ENCODE measurements around the gene ANGPTL8.

The ANGPTL8 gene, protein sequence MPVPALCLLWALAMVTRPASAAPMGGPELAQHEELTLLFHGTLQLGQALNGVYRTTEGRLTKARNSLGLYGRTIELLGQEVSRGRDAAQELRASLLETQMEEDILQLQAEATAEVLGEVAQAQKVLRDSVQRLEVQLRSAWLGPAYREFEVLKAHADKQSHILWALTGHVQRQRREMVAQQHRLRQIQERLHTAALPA

DNA sequence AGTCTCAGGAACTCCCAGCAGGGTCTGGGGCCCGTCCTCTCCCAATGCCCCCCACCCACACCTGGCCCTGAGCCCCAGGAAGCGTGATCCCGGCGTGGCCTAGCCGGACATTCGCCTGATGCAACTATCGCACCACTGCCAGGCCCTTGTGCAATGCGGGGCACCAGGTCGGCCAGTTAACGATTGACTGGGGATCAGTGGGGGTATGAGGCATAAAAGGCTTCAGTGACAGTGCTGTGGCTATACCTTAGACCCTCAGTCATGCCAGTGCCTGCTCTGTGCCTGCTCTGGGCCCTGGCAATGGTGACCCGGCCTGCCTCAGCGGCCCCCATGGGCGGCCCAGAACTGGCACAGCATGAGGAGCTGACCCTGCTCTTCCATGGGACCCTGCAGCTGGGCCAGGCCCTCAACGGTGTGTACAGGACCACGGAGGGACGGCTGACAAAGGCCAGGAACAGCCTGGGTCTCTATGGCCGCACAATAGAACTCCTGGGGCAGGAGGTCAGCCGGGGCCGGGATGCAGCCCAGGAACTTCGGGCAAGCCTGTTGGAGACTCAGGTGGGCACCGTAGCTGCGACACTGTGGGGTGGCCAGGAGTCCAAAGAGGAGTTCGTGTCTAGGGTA lies at the start of gene ANGPTL8:
TSS of gene ANGPTL8 (plus strand) at position 243 of the 624 bp plus-strand sequence. CDS start at position 262, 19 bp downstream.
- no peak for DNase-seq

DNA sequence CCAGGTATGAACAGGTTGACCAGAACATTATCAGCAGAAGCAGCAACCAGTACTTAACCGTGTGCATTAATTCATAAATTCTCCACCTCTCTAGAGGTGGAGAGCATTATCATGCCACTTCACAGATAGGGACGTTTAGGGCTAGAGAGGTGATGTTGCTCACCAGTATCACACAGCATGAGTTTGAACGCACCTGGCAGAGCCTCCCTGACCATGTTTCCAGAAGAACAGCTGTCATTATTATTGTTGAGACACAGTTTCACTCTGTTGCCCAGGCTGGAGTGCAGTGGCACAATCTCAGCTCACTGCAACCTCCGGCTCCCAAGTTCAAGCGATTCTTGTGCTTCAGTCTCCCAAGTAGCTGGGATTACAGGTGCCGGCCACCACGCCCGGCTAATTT lies 48.9 kb upstream of the ANGPTL8 start:
- no peak for DNase-seq

DNA sequence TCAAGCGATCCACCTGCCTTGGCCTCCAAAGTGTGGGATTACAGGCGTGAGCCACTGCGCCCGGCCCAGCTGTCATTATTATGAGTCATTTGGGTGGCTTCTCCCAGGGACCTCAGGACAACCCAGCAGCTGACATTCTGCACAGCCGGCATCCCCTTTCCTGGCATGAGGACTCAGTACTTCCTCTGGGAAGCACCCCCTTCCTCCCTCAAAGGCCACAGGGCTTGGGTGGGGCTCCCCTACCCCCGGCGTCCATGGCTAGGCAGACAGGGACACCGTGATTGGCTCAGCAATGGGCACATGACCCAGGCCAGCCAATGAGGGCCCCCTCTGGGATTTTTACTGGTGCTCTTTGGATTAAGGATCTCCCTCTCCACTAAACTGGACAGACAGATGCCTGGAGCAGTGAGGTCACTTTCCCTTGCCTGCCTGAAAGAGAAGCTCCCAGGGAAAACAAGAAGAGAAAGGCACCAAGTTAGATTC lies 48.1 kb upstream of the ANGPTL8 start:
- DNase-seq, result no peak

DNA sequence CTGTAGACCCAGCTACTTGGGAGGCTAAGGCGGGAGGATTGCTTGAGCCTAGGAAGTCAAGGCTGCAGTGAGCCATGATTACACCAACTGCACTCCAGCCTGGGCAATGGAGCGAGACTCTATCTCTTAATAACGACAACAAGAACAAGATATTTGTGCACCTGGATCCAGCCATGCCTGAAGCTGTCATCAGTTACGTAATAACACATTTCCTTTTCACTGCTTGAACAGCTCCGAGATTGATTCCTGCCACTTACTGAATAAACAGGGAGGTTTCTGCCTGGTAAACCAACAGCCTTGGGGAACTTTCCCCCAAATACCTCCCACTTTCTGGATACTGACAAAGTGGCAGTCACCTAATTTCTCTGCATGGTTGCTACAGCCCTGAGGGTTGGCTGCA lies 47.5 kb upstream of the ANGPTL8 start:
- DNase-seq, result no peak

DNA sequence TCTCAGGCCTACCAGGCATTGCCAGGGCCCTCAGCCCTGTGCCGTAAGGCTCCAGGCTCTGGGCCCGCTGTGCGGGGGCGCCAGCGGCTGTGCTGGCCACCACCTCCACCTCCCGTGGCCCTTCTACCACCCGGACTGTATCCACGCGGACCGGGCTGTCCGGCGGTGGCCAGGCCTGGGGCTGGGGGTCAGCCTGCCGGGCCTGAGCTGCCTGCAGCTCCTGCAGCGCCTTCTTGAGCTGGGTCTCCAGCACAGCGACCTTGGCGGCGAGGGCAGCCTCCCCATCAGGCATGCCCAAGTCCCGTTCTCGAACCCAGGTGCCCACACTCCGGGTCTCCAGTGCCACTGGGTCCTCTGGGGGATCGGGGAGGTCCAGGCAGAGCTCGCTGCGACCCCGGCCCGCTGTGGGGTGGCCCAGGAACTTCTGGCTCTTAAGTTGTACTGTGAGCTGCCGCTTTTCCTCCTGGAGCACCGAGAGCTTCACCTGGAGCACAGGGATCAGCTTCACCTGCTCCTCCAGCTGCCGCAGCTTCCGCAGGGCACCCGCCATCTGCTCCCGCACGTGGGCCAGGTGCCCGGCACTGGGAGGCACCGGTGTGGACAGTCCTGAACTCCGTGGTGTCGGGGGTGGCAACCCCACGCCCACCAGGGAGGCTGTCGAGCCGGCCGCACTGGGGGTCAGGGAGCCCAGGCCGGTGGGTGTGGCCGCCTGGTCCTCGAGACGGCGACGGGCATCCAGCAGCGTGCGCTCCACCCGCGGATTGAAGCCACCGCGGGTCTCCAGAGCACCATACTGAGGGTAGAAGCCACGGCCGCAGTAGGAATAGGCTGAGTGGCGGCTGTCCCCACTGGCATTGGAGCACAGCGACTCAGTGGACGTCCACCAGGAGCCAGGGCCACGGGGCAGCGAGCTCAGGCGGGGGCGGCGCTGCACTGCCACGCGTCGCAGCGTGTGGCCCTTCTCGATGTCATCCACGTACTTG lies 46.2 kb upstream of the ANGPTL8 start:
- no peak for DNase-seq

DNA sequence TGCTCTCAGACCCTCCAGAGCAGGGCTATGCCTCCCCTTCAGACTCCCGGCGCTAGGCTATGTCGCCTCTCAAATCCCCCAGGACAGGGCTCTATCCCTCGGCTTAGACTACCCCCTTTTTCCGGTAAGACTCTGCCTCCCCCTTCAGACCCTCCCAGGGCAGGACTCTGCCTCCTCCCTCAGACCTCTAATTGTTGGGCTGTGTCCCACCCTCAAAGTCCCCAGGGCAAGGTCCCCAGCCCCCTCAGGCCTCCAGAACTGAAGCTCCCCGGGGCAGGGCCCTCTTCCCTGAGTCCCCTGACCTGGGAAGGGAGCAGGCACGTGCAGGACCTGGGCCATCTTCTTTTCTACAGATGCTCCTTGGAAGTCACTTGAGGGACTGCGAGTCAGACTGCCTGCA lies 45.2 kb upstream of the ANGPTL8 start:
- DNase-seq, result no peak

DNA sequence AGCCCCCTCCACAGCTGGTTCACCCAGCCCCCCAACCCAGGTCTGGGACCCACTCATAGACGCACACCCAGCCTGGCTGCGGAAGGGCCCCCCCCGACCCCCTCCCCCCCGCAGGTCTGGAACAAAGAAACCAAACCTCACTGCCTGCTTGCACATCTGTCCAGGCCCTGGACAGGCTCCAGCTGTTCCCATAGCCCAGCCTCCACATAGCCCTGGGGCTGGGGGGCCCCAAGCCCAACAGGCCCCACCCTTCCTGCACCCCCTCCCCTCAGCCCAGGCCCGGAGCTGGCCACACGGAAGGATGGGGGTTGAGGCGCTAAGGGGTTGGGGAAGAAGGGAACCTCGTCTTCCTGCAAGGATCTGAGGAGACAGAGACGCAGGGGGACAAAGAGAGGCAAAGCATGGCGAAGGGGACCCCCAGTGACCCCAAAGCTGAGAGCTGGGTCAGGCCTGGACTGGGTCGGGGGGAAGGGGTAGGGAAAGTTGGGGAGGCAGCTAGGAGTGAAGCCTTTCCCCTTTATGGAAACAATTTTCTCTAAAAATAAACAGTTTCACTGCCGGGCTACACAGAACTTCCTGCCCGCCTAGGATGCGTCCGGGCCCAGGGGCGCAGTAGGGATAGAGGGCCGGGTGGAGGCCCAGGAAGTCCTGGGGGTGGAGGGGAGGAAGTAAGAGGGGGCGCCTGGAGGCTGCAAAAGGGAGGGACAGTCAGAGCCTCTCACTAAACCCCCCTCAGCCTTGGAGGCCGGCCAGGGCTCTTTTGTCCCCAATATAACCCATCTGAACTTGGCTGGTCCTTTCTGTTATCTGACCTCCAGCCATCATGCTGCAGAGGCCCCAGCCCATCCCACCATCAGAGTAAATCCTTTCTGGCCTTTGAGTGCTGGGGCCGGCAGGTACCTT lies 44.5 kb upstream of the ANGPTL8 start:
- DNase-seq, result no peak

DNA sequence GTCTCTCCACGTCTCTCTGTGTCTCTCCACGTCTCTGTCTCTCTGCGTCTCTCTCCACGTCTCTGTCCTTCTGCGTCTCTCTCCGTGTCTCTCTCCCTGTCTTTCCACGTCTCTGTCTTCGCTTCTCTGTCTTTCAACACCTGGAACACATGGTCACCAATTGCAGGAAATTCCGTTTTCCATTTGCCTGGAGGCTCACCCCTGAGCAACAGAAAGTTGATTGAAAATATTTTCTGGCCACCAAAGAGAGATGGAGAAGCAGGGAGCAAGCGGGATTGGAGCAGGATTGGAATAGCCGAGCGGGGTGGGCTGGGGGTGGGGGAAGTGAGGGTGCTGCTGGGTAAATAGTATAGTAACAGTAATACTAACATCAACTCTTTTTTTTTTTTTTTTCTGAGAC lies 43.7 kb upstream of the ANGPTL8 start:
- no peak for DNase-seq

DNA sequence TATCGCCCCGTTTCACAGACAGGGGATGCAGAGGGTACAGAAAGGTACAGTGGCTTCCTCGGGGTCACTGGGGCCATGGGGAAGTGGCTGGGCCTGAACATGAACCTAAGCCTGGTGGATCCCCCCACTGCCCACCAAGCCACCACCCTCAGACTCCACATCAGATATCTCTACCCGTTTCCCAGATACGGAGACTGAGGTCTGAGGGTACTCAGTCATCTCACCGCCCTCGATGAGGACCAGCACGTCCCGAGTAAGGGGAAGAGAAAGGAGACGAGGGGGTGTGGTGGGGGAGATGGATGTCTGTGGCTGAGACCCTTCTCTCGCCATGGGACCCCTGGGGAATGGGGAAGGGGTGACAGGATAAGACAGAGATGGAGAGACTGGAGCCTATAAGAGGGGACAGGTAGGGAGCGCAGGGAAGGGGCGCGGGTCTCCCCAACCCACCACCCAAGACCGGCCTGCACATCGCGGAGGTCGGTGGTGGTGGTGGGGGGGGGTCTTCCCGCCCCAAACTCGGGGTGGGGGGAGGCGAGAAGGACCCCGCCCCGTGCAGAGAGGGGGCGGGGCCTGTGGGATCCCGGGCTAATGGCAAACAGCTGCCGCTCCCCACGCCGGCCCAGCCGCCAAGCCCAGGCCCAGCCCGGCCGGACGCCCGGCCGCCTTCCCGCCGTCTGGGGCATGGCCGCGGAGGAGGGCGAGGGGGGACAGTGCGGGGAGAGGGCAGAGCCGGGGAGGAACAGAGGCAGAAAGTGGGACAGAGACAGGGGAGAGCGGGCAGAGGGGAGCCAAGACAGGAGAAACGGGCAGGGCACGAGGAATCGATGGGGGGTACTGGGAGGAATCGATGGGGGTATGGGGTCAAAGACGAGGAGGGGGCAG lies 42.8 kb upstream of the ANGPTL8 start:
- no peak for DNase-seq

DNA sequence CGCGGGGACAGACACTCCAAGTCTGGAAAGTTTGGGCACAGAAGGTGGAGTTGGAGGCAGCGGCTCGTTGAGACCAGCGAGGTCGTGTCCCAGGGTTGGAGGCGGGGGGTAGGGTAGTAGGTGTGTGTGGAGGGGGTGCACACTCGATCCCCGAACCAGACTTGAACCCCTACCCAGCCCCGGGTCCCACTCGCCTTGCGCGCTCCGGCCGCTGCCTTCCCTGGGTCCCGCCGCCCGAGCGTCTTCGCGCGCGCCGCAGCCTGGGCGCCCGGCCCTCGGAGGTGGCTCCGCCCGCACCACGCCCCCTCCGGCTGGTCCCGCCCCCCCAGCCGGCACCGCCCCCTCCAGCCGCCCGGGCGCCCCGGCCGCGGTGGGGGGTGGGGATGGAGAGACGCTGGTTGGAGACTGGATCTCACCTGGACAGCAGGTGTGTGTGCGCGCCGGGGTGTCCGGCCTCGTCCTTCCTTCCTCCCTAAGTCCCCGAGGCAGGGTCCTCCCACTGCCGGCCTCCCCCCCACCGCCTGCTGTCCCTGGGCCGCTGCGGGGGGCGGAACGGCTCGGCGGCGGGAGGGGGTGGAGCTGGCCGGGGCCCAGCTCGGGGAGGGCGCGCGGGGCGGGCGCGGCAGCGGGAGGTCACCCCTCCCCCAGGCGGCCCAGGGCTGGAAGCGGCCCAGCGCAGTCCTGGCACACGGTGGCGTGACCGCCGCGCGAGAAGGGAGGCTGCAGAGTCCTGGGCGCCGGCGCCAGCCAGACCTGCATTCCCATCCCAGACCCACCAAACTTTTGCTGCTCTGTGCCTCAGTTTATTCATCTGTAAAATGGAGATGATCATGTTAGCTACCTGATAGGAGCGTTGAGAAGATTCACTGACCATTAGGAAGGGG lies 41.9 kb upstream of the ANGPTL8 start, which contains the start of gene KANK2:
TSS of gene KANK2 (minus strand) at position 255 of the 884 bp plus-strand sequence. CDS start 3,034 bp downstream, outside the sequence.
- DNase-seq, result peak; percentile 90

DNA sequence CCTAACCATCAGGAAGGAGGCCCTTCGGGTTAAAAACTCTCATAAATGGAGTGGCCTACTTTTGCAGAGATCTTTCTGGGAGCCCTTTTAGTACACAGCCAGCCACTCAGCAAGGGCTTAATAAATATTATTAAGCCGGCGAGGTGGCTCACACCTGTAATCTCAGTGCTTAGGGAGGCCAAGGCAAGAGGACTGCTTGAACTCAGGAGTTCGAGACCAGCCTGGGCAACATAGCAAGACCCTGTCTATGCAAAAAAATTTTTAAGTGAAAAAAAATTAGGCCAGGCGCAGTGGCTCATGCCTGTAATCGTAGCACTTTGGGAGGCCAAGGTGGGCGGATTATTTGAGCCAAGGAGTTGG lies 41.3 kb upstream of the ANGPTL8 start:
- no peak for DNase-seq

DNA sequence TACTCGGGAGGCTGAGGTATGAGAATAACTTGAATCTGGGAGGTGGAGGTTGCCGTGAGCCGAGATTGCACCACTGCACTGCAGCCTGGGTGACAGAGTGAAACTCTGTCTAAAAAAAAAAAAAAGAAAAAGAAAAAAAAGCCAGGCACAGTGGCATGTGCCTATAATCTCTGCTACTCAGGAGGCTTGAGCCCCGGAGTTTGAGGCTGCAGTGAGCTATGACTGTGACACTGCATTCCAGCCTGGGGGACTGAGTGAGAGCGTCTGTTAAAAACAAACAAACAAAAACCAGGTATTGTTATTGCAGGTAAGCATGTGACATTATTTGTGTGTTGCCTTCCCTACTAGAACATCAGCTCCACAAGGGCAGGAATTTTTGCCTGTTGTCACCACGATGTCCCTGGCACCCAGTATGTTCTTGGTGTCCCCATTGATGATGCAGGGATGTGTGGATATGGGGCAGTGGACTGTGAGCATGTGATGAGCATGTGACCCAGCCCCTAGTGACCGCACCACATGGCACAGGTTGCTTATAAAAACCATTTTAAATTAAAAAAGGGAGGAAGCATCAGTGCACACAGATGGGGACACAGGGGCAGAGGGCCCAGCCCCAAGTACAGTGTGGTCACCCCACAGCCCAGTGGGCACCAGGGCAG lies 40.5 kb upstream of the ANGPTL8 start:
- DNase-seq, result no peak

DNA sequence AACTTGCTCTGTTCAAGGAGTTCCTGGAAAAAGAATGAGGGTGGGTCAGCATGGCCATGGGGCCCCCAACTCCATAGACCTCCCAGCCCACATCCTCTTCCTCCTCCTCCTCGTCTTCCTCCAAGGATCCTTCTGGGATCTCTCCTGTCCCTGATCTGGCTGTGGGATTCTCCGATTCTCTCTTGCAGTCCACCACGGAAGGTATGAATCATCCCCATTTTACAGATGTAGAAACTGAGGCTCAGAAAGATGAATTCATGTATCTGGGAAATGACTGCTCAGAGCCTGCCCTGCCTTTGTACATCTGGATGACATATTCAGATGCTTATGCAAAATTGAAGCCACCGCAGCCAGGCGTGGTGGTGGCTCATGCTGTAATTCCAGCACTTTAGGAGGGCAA lies 39.9 kb upstream of the ANGPTL8 start:
- DNase-seq, result no peak

DNA sequence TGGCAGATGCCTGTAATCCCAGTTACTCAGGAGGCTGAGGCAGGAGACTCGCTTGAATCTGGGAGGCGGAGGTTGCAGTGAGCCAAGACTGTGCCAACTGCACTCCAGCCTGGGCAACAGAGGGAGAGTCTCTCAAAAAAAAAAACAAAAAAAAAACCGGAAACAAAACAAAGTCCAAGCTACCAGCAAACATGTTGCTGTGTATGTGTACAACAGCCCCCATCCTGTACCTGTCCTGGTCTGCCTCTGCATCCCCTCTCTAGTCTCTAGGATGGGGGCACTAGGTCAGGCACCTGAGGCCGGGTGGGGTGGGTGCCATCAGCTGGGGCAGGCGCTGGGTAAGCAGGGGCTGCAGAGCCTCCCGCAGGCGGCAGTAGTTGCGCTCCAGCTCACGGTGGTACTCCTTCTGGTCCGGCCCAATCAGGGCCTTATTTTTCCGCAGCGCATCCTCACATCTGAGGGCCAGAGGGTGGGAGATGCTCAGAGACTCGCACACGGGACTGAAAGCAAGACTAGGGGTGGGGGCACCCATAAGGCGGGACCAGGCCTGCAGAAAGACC lies 39.3 kb upstream of the ANGPTL8 start:
- no peak for DNase-seq

DNA sequence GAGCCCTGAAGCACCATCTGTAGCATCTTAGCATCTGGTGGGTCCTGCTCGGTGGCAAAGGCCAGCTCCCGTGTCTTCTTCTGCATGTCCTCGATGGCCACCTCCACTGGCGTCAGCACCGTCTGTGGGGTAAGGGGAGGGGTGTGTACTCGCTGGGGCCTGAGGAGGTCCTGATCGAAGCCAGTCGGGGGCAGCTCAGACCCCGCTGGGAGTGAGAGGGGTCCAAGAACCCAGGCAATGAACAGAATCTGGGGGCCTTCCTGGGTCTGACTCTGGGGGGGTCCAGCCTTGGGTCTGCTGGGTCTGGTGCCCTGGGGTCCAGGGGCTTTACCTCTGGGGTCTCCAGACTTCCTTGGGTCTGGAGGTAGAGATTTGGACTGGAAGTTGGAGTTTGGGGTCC lies 38.5 kb upstream of the ANGPTL8 start:
- no peak for DNase-seq

DNA sequence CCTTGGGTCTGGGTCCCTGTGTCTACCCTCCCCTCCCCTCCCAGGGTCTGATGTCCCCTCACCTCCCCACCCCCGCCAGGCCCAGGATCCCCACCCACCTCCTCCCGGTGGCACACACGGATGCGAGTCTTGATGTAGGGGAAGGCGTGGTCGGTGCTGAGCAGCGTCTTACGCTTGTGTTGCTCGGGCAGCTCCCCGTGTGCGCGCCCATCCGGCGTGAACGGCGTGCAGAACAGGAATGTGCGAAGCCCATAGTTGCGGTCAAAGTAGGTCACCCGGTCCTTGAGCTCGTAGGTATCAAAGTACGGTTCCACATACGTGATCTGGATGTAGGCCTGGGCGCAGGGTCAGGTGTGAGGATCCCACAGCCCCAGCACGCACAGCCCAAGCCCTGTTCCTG lies 37.6 kb upstream of the ANGPTL8 start:
- DNase-seq, result no peak

DNA sequence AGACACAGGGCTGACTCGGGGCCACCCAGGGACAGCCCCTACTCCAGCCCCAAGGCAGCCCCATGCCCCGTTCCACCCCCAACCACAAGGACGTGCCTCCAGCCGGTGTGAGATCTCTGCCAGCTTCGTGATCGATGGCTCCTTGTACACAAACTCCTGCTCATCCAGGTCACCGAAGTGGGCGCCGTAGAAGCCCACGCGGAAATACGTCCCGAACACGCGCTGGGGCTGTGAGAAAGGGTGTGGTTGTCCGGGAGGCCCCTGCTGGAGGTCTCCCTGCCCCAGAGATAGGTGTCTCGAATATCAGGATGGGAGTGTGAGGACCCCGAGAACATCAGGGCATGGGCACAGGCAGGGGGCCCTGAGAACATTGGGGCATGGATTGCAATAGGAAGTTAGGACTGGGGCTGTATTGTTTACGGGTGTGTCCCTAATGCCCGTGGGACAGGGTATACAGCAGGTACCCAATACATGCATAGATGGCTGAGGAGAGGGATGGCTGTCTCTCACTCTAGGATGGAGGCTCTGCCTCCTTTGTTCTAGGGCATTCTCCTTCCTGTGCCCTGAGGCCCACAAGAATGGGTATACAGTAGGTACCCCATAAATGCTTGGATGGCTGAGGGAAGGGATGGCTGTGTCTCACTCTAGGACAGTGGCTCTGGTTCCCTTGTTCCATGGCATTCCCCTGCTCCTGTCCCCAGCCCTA lies 36.8 kb upstream of the ANGPTL8 start:
- DNase-seq, result no peak

DNA sequence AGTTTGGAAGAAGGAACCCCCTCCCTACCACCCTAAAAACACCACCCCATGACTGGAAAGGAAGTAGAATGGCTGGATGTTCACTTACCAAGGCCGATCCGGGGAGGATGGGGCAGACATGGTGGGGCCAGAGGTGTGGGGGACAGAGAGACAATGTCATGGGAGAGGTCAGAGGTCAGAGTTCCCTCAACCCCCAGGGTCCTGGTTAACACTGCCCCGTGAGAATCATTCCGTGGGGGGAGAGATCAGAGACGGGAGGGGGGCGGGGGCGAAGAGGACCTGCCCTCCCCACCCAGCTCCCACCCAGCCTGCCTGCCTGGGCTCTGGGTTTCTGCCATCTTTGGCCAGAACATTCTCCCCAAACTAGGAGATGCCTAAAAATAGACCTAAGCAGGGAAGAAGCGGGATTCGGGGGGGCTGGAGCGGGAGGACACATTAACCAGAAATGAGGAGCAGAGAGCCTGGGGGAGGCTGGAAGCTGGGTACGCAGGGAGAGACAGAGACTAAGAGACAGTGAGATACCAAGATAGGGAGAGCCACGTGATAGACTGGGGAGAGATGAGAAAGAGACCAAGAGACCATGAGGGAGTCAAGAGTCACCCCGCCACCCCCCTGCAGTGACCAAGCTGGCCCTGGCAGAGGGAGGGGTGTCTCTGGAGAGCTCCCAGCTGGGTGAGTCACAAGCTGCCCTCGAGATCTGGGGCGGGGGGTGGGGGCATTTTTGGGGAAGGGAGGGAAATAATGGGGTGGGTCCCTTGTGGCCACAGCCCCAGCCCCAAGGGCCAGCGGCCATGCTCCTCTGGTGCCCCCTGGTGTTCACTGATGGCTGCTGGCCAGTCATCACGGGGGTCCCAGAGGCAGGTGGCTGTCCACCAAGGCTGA lies 36.0 kb upstream of the ANGPTL8 start:
- DNase-seq, result no peak

Measured in NCI-H2029 (cell line).